ENCODE measurements around the gene KIAA0319L. TPM values are rescaled to one million over a fixed set of nuclear protein-coding genes. Genes with fewer than 3 reads are reported as not detected.
A peak's percentile ranks its signal among the peaks of the same experiment; 100 is the strongest.

KIAA0319L gene
- total and polyA plus RNA-seq, 2 donors from 2014 or later, result 30.3 to 73.0 TPM

GRCh38 chr1:35443768-35444518 is 113.3 kb downstream of the KIAA0319L start:
- intact Hi-C loops (cut with DNase I), result no loop called here
- no peak for TF ChIP-seq CTCF (IDR thresholded peaks at IDR 0.05; ENCODE audit: borderline replicate concordance, extremely low read depth, insufficient read depth)
- Histone ChIP-seq H3K4me3 (ENCODE audit: low read length in 3 of 3) (no peak overlapping the region), H3K36me3 (ENCODE audit: control insufficient read depth in 2 of 3, insufficient read depth in 3 of 3, low read length in 3 of 3) (peaks cover 6 to 83% (median 51%) of the 10 kb centered on the region in 3 donors), H3K4me1 (ENCODE audit: control insufficient read depth in 2 of 3, insufficient read depth in 2 of 3, low read depth in 1 of 3, low read length in 3 of 3) (no peaks in the 10 kb centered on the region), H3K9ac (ENCODE audit: low read length in 3 of 3) (no peak overlapping the region), H3K9me3 (ENCODE audit: control insufficient read depth in 2 of 3, insufficient read depth in 1 of 3, low read length in 3 of 3) (no peaks in the 10 kb centered on the region), H3K27ac (ENCODE audit: low read depth in 2 of 2, low read length in 2 of 2) (no peak overlapping the region), H3K27me3 (ENCODE audit: control insufficient read depth, insufficient read depth, low read length) (no peaks in the 10 kb centered on the region)
- FAIRE-seq (no peak), DNase-seq (peak in 1 of 5 donors; percentile 11)

GRCh38 chr1:35442734-35443133 is 114.5 kb downstream of the KIAA0319L start:
- Histone ChIP-seq H3K27me3 (ENCODE audit: control insufficient read depth, insufficient read depth, low read length) (no peaks in the 10 kb centered on the region), H3K27ac (ENCODE audit: low read depth in 2 of 2, low read length in 2 of 2) (no peak overlapping the region), H3K9me3 (ENCODE audit: control insufficient read depth in 2 of 3, insufficient read depth in 1 of 3, low read length in 3 of 3) (no peaks in the 10 kb centered on the region), H3K4me1 (ENCODE audit: control insufficient read depth in 2 of 3, insufficient read depth in 2 of 3, low read depth in 1 of 3, low read length in 3 of 3) (no peaks in the 10 kb centered on the region), H3K36me3 (ENCODE audit: control insufficient read depth in 2 of 3, insufficient read depth in 3 of 3, low read length in 3 of 3) (peaks cover 6 to 72% (median 47%) of the 10 kb centered on the region in 3 donors), H3K4me3 (ENCODE audit: low read length in 3 of 3) (no peak overlapping the region), H3K9ac (ENCODE audit: low read length in 3 of 3) (no peak overlapping the region)
- FAIRE-seq (no peak), DNase-seq (no peak)
- TF ChIP-seq CTCF (IDR thresholded peaks at IDR 0.05; ENCODE audit: borderline replicate concordance, extremely low read depth, insufficient read depth), result no peak
- intact Hi-C loops (cut with DNase I), result no loop called here

- intact Hi-C loops (cut with DNase I), result no loop called here
- no peak for DNase-seq
Measured at GRCh38 chr1:35441926-35442579, 115.2 kb downstream of the KIAA0319L start.

More at GRCh38 chr1:35441926-35442579, 115.2 kb downstream of the KIAA0319L start:
- Histone ChIP-seq H3K27me3 (ENCODE audit: control insufficient read depth, insufficient read depth, low read length) (no peaks in the 10 kb centered on the region), H3K9ac (ENCODE audit: low read length in 3 of 3) (no peak overlapping the region), H3K9me3 (ENCODE audit: control insufficient read depth in 2 of 3, insufficient read depth in 1 of 3, low read length in 3 of 3) (no peaks in the 10 kb centered on the region), H3K36me3 (ENCODE audit: control insufficient read depth in 2 of 3, insufficient read depth in 3 of 3, low read length in 3 of 3) (peaks cover 6 to 69% (median 51%) of the 10 kb centered on the region in 3 donors), H3K4me1 (ENCODE audit: control insufficient read depth in 2 of 3, insufficient read depth in 2 of 3, low read depth in 1 of 3, low read length in 3 of 3) (no peaks in the 10 kb centered on the region), H3K4me3 (ENCODE audit: low read length in 3 of 3) (no peak overlapping the region), H3K27ac (ENCODE audit: low read depth in 2 of 2, low read length in 2 of 2) (no peak overlapping the region)
- FAIRE-seq, result no peak
- no peak for TF ChIP-seq CTCF (IDR thresholded peaks at IDR 0.05; ENCODE audit: borderline replicate concordance, extremely low read depth, insufficient read depth)

Data from kidney (tissue), 14 donors.